HG03097 (cell line): ENCODE measurements around the gene SCD.
A peak's percentile ranks its signal among the peaks of the same experiment; 100 is the strongest.
"Not testable (repeated sequence)": the region's sequence is repeated elsewhere in the genome, so short reads cannot be mapped to it uniquely, and the experiment has no call there.

Experiments
- ATAC-seq: cut with Tn5 transposase; IDR thresholded peaks from one replicate; pipeline ENCODE4 v1.9.1; 2021; ENCODE audit not compliant: unreplicated experiment, low FRiP score

The SCD gene

DNA sequence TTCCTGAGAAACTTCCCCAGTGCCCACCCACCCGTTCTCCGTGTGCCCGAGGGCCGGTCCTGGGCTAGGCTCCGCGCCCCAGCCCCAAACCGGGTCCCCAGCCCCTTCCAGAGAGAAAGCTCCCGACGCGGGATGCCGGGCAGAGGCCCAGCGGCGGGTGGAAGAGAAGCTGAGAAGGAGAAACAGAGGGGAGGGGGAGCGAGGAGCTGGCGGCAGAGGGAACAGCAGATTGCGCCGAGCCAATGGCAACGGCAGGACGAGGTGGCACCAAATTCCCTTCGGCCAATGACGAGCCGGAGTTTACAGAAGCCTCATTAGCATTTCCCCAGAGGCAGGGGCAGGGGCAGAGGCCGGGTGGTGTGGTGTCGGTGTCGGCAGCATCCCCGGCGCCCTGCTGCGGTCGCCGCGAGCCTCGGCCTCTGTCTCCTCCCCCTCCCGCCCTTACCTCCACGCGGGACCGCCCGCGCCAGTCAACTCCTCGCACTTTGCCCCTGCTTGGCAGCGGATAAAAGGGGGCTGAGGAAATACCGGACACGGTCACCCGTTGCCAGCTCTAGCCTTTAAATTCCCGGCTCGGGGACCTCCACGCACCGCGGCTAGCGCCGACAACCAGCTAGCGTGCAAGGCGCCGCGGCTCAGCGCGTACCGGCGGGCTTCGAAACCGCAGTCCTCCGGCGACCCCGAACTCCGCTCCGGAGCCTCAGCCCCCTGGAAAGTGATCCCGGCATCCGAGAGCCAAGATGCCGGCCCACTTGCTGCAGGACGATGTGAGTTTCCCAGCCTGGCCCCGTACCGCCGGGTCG is at the start of gene SCD:
TSS of gene SCD (plus strand) at position 469 of the 803 bp plus-strand sequence. CDS start at position 741, 272 bp downstream.
- peak; percentile 91 for ATAC-seq

DNA sequence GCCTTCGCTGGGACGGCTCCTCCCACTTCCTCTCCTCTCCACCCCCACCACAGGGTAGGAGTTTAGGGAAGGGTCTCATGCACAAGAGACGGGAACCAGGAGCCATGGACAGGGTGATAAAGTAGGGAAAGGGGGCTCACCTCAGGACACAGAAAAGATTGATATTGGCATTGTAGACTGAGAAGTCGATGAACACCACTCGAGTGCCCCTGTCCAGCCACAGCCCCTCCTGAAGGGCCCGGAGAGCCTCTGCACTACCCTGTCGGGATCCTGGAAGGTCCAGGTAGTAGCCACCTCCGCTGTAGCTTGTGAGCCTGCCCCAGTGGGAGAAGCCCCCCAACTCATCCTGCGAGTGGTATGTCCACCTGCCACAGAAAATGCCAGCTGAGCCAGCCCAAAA is 49.8 kb upstream of the SCD start:
- ATAC-seq: no peak

DNA sequence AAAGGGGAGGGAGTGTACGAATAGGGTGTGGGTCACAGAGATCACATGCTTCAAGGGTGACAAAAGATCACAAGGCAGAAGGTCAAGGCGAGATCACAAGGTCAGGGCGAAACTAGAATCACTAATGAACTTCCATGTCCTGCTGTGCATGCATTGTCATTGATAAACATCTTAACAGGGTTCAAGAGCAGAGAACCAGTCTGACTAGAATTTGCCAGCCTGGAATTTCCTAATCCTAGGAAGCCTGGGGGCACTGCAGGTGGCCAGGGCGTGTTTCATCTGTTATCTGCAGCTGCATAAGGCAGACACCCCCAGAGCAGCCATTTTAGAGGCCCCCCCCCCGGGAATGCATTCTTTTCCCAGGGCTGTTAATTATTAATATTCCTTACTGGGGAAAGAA is 45.9 kb upstream of the SCD start:
- not testable (repeated sequence) for ATAC-seq

DNA sequence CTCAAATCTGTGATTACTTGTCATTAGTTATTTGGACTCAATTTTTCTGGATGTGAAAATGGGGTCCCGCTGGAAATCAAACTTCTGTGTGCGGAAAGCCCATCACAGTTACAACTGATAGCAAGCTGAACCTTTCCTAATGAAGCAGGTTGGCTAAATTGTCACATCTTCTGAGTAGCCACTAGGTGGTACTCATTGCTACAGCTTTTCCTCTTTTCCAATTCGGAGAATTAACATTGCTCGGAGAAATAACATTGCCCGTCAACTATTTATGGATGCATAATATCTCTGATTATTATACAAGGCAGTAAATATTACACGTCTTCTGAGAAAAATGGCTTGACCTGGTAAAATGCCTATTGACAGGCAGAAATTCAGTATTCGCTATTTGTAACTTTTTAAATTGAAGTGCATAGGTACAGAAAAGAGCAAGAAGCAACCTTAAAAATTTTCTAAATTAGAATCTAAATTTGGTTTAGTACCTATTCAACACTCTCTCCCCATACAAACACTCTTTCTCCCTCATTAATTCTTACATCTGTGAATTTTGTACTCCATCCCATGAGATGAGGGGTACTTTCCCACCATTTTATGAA is 43.2 kb upstream of the SCD start:
- no peak for ATAC-seq

DNA sequence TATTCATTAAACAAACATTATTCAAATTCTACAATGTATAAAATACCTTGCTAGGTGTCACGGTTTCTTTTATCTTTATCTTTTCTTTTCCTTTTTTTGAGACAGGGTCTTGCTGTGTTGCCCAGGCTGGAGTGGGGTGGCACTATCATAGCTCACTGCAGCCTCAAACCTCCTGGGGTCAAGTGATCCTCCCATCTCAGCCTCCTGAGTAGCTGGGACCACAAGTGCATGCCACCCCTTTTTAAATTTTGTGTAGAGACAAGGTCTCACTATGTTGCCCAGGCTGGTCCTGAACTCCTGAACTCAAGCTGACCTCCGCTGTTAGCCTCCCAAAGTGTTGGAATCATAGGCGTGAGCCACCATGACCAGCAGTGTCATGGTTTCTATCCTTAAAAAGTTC is 42.6 kb upstream of the SCD start:
- no peak for ATAC-seq

DNA sequence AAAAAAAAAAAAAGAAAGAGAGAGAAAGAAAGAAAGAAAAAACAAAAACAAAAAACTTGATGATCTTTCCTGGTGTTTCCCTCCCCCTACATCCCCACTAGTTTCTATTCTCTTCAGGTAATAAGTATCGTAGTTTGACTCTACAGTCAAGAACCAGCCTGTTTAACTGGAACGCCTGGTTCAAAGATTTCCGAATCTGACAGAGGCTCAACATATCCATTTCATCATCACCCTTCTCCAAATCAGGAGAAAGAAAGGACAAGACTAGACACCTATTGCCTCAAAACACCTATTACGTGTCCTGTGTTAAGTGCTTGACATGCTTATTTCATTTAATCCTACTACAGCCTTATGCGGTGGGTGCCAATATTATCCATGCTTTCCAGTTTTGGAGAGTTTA is 40.2 kb upstream of the SCD start:
- no peak for ATAC-seq

DNA sequence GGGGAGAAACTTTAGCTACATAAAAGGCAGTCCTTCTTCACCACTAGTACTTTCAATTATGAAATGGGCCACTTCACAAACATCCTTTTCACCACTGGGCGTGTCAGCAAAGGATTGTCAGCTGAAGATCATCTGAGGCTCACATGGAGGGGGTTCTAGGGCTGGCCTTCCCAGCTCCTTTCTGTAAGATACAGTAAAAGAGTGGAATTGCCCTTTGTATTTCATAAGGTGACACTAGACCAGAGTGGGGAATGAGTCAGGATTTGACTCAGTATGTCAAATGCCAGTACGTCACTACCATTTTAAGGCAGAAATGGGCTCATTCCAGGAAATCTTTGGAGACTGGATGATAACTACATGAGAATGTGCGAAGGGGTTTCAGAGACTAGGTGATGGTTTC is 39.3 kb upstream of the SCD start:
- ATAC-seq: no peak

DNA sequence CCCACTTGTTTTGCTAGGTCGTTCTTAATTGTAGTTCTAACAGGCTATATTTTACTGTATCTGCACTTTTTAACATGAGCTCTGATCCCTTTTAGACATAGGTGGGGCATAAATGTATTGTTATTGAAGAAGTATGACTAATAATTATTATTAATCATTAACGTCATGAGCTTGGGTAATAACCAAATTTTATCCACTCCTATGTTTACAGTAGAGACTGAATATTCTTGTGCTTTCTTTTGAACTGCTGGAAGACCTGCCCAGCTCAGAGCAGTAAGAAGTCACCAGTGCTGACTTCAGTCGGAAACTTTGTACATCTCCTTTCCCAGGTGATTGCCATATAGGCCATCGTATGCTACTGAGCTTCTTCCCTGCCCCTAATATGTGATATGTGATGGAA is 35.7 kb upstream of the SCD start:
- ATAC-seq: no peak

DNA sequence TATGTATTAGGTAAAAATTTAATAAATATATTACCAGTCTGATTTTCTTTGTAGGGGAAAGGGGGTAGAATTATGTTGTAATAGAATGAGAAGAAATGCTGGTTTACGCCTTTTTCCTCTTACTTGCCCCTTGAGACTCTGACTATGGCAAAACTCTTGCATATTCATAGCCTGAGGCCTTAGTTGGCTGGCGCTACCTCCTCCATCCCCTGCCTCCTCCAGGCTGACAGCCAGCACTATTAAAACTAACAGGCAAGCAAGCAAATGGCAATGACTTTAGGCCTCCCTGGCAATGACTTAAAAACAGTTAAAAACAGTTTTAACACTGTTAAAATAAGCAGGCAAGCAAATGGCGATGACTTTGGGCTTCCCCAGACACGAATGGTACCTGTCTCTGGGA is 31.4 kb upstream of the SCD start:
- ATAC-seq: no peak

DNA sequence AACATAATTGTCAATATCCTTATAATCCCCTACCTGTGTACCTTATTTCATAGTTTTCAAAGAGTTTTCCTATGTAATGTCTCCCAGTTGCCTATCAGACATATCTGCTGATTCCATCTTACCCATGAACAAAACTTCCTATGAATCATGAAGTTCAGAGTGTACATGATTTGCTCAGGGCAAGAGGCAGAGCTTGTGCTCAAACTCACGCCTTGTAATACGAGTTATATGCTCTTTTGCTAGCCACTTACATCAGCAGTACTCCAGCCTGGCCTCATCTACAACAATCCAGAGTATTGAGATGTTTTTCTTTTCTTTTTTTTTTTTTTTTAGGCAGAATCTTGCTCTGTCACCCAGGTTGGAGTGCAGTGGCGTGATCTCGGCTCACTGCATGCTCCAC is 28.8 kb upstream of the SCD start:
- no peak for ATAC-seq

DNA sequence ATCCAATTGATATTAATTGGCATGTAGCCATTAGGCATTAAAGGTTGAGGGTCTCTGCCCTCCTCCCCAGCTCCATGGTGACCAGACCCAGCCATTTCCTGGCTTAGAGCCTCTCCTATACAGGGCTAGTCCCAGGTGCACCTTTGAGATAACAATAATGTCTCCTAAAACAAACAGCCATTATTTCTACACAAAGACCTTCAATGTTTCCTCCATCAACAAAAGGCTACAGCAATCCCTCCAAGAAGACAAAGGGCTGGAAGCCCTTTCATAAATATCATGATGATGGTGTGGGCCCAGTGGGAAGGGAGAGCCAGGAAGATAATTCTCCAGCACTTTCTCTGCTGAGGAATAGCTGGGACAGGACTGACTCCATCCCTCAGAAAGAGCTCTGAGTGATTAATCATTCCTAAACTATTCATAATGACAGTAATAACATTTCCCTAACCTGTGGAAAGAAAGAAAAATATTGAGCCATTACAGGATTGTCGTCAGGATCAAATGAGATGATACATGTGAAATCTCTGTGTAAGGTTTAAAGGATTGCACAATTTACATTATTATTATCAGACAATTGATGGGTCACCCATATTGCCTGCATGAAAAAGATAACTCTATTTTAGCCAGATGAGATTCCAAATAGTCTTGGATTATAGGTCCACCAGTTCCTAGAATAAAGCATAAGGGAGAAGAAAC is 27.2 kb upstream of the SCD start:
- no peak for ATAC-seq

DNA sequence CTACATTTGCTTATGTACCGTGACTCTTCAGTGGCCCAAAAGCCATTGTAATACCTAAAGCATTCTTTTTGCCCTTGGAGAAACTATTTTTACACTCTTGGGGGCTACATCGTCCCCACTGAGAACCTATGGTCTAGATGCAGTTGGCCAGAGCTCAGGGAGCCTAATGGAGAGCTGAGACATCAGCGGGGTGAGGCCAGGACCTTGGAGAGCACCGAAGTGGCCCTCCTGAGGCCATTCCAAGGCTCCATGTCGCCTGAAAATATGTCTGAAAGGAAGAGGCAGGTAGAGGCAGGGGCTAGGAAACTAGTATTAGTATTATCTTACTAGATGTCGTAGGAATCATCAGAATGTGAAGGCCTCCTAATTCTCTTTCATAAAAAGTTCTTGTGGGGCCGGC is 21.9 kb upstream of the SCD start:
- no peak for ATAC-seq

DNA sequence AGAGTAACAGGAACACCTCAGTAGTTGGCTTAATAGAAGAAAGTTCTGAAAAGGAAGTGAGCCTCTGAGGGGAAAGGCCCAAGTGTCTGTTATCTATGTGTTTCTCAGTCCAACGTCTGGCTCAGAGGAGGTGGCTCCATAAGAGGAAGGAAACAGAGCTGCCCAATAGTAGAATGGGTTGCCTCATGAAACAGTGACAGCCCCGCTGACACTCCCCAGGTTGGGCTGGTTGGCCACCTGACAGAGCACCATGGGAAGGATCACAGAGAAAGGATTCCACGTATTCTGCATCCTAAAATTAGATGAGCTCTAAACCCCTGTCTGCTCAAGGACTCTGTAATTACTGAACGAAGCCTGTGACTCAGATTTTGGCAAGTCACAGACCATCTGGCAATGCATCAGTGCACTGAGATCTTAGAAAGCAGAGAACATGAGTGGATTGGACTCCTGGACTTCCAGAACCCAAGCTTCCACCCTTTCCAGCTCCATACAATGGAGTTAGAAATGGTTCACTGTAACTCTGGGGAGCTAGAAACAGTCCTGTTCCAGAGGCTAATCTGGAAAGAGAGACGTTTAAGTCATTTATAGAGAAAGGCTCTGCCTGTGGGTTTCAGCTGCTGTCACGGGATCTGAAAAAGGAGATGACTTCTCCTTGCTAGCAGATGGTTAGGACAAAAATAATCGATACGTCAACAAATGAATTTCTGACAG is 19.9 kb upstream of the SCD start:
- ATAC-seq: peak; percentile 83

DNA sequence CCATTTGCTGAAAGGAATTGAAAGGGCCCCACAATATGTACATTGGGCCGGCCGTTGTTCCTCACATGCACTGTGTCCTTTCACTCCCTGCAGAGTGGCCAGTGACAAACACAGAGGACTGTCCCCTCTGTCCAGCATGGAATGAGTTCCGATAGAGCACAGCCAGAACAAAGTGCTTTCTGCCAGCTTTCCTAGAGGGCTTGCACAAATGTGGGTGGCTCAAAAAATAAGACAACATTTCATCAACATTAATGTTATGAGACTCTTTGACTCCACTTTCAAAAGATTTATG is 19.4 kb upstream of the SCD start:
- no peak for ATAC-seq

DNA sequence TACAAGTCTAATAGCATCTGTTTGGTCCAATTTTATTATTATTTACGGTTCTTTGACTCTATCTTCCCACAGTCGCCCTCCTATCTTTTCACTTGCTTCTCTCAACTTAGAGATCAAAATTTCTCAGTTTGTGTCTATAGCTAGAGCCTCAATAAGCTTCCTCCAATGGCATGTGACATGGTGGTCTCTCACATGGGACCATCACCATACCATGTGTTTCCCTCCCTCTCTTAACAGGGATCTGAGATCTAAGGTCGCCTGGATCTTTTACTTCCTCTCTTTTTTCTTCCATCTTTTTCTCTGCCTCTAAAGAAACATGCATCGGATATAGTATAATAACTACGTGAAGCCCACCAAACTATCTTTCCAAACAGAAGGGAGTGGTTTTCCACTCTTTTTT is 18.8 kb upstream of the SCD start:
- no peak for ATAC-seq

DNA sequence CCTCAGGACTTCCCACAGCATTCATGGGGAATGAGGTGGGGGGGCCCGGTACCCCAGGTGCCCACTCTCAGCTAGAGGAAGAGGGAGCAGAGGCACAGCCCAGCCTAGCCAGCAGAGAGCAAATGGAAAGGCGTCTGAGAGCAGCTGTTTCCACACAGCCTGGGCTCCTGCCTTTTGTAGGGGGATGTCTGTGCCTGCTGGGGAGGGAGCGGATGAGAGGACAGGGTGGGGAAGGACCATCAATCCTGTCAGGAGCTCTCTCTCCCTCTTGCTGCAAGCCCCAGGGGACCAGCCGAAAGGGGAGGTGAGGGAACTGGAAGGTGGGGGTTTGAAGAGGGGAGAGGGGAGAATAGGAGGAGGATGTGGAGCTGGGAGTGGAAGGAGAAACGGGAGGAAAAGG is 17.0 kb upstream of the SCD start, which contains the start of gene PKD2L1:
TSS of gene PKD2L1 (minus strand) at position 150 of the 400 bp plus-strand sequence. CDS start at position 25, 125 bp downstream.
- no peak for ATAC-seq

DNA sequence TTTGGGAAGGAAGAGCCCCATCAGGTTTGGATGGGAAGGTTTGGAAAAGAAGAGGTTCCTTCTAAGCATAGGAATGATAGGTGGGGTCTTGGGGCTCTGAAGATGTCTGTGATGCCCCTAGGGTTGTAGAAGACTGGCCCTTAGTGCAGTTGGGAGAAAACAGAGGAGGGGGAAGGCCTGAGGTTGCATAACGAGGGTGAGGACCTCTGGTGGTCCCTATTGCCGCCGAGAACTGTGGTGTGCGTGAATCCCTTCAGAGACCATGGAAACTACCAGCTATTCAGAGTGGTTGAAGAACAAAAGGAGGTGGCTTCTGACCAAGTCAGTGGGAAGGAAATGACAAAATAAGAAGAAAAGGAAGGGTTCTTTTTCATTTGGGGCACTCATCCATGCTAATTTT is 13.9 kb upstream of the SCD start:
- no peak for ATAC-seq

DNA sequence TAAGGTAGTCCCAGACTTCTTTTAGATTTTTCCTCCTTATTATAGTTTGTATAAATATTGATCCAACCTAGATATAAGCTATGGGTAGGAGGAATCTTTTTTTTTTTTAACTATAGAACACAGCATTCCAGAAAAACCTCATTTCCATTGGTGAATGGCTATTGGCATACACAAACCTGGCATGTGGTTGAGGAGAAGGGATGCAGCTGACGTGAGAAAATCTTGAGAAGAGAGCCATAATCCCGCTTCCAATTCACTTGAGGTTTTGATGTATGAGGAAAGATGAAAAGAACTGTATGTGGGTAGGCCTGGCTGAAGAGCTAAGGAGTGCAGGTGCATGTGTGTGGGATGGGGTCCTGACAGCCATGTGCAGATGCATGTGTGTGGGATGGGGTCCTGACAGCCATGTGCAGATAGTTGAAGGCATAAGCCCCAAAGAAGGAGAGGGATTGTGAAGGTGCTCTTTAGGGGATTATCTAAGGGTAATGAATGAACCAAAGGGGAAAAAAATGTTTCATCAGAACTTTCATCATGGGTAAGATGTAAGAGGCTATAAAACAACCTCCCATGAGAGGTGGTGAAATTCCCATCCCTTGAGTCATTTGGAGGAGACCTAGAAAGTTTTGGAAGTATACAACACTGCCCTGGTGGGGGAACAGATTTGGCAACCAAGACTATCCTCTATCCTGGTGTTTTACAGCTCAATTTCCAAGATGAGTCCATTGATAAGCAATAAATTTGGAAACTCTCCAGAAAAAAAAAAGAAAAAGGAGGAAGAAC is 13.2 kb upstream of the SCD start:
- no peak for ATAC-seq

DNA sequence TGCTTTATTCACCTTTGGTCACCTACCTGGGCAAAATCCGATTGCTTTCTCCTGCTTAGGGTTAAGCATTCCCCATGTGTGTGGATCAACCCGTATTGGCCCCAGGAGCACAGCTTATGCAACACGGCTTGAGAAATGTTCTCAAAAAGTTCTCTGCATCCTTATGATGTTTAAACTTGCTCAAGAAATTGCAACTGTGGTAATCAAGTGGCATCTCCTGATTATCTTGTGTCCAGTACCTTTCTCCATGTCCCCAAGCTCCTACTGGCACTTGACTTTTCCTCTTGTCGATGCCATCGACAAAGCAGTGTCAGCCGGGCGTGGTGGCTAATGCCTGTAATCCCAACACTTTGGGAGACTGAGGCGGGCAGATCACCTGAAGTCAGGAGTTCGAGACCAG is 12.3 kb upstream of the SCD start:
- no peak for ATAC-seq

DNA sequence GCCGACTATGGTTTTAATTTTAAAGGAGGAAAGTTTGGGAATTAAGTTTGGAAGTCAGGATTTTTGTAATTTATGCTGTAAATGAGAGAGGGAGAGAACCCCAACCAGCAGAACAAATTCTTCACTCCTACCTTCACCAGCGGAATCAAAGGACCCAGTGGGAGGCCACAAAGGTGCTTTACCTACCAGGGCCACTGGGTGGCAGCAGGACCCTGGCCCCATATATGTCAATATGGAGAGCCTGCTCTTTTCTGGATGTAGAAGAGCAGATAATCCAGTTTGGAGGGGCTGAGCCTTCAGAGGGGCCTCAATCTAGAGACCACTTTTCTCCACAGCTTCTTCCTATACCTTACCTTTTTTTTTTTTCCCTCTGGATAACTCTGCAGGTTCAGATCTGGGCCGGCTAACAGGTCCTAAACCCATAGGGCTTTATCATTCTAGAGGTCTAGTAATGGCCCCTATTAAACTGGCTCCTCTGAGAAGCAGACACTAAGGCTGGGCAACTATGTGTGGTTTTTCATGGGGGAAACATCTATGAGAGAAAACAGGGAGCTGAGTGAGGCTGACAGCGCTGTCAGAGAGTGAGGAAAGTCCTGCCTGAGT is 8.5 kb upstream of the SCD start:
- no peak for ATAC-seq
